ENCODE measurements around the gene AMER3. TPM values are rescaled to one million over a fixed set of nuclear protein-coding genes. Genes with fewer than 3 reads are reported as not detected.

Gene AMER3
- total RNA-seq, 6 experiments from 2014 or later = not detected

GRCh38 chr2:130791617-130791939 lies 36.2 kb downstream of the AMER3 start:
- ATAC-seq = no peak
- no peak overlapping the region for H3K27ac ChIP-seq
- H3K4me1 ChIP-seq = no peaks in the 10 kb centered on the region
- H3K36me3 ChIP-seq = no peaks in the 10 kb centered on the region
- WGBS (ENCODE audit: insufficient coverage, low coverage, low lambda C conversion rate, missing lambda C conversion rate) = no CpG with 5 or more reads among the region's 4 CpGs
- TF ChIP-seq POLR2A (IDR thresholded peaks at IDR 0.05) = no peak
- TF ChIP-seq CTCF (IDR thresholded peaks at IDR 0.05) = no peak
- H3K9me3 ChIP-seq = no peaks in the 10 kb centered on the region
- H3K27me3 ChIP-seq = no peaks in the 10 kb centered on the region
- H3K4me3 ChIP-seq = no peak overlapping the region
- intact Hi-C loops (cut with DNase I) = no loop called here
- no peak for DNase-seq

DNA sequence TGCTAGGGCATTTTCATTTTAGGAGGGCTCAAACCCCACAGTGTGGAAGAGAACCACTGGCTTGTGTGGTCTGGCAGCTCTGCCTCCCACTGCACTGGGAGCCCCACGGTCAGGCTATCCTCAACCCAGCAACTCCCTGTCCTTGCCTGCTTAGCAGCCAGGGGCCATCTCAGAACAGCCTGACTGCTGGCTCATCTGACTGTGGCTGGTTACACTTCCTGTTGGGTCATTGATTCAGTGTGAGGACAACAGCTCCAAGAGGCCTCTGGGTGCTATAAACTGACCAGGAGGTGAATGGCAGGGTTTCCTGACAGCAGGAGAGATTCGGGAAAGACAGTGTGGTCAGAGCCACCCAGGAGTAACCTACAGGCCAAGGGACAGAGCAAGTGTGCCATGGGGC lies 40.1 kb downstream of the AMER3 start:
- no peak for ATAC-seq
- Histone ChIP-seq H3K27ac (no peak overlapping the region), H3K27me3 (no peaks in the 10 kb centered on the region), H3K4me3 (no peak overlapping the region), H3K36me3 (no peaks in the 10 kb centered on the region), H3K4me1 (peaks cover 0 to 3% (median 1%) of the 10 kb centered on the region in 4 donors), H3K9me3 (no peaks in the 10 kb centered on the region)
- TF ChIP-seq POLR2A (IDR thresholded peaks at IDR 0.05) = no peak
- TF ChIP-seq CTCF (IDR thresholded peaks at IDR 0.05) = no peak
- no peak for DNase-seq
- intact Hi-C loops (cut with DNase I) = loop anchor here in 1 of 2 donors (5.0 kb wide), 1 partner anchor 77 kb away; no protein-coding TSS in a partner anchor
- 31% methylated on average over 2 of the region's 2 CpGs for WGBS (ENCODE audit: insufficient coverage, low coverage, low lambda C conversion rate, missing lambda C conversion rate)

- ATAC-seq (no peak), DNase-seq (no peak)
- TF ChIP-seq POLR2A (IDR thresholded peaks at IDR 0.05) = no peak
- no peak for TF ChIP-seq CTCF (IDR thresholded peaks at IDR 0.05)
- Histone ChIP-seq H3K9me3 (no peaks in the 10 kb centered on the region), H3K4me1 (peaks cover 0 to 3% (median 1%) of the 10 kb centered on the region in 4 donors), H3K4me3 (no peak overlapping the region), H3K36me3 (no peaks in the 10 kb centered on the region), H3K27ac (no peak overlapping the region), H3K27me3 (no peaks in the 10 kb centered on the region)
- intact Hi-C loops (cut with DNase I) = loop anchor here in 1 of 2 donors (5.0 kb wide), 1 partner anchor 76 kb away; no protein-coding TSS in a partner anchor
- WGBS (ENCODE audit: insufficient coverage, low coverage, low lambda C conversion rate, missing lambda C conversion rate) = no CpG with 5 or more reads among the region's 3 CpGs
Observed at GRCh38 chr2:130796290-130796689, 41.0 kb downstream of the AMER3 start.

DNA sequence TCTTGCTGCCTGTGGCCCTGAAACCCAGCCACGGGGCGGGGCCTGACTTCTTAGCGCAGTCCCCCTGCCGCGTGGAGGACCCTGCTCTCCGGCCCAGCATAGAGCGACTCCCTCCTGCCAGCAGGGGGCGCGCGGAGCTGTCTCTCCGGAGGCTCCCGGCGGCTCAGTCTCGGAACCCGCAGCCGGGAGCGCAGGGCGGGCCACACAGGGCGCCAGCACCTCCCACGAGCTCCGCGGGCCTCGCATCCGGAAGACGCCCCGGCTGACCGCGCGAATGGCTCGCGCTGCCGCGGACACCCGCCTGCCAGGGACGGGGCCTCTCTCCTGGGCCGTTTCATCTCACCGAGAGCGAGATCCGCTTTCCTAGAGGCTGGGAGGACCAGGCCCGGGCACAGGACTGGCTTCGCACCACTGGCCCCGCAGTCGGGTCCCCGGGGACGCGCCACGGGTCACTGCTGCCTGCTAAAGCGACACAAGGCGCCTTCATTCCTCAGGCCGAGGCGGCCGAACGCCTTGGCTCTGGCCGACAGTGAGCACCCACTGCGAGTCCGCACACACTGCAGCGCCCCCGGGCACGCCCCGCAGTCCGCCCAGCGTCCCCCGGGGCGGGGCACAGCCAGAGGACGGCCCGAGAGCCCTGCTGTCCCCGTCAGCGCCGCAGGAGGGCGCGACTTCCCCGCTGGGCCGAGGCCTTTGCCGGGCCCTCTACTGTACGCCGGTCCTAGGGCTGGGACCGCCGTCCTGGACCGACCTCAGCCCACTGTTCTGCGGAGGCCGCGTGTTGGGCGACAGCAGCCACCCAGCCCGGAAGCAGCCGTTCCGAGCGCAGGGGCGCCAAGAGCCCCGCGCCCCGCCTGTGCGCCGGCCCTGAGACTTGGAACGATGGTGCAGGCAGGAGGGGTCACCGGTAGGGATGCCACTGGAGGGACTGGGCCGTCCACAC lies 42.4 kb downstream of the AMER3 start:
- Histone ChIP-seq H3K9me3 (no peaks in the 10 kb centered on the region), H3K4me1 (peaks cover 0 to 3% (median 1%) of the 10 kb centered on the region in 4 donors), H3K36me3 (no peaks in the 10 kb centered on the region), H3K27me3 (no peaks in the 10 kb centered on the region), H3K4me3 (peak overlapping the region; percentile 69 to 87 (median 74)), H3K27ac (peak overlapping the region; percentile 62 to 72 (median 66))
- 0% methylated on average over 7 of the region's 96 CpGs for WGBS (ENCODE audit: insufficient coverage, low coverage, low lambda C conversion rate, missing lambda C conversion rate)
- ATAC-seq (peak; percentile 96 to 99 (median 98)), DNase-seq (peak; percentile 91 to 94 (median 92))
- TF ChIP-seq CTCF (IDR thresholded peaks at IDR 0.05) (peak; percentile 72 to 90 (median 86)), POLR2A (IDR thresholded peaks at IDR 0.05) (no peak)
- intact Hi-C loops (cut with DNase I) = loop anchor here in 1 of 2 donors (5.0 kb wide), 1 partner anchor 75 kb away; no protein-coding TSS in a partner anchor
